Inferior parietal cortex (tissue), 1 donor: ENCODE results near the gene RASL10A.

Experiments
- DNase-seq: peaks from one replicate; pipeline ENCODE4 v3.0.0-alpha.2; 2016; ENCODE audit errors: extremely low spot score

Gene RASL10A

GRCh38 chr22:29268511-29269229 lies 46.8 kb downstream of the RASL10A start:
- peak; percentile 34 for DNase-seq

- peak; percentile 96 for DNase-seq
These were observed 47.5 kb downstream of the RASL10A start, which contains the start of the genes EWSR1 and RHBDD3 for GRCh38 chr22:29267858-29268510. Gene EWSR1 (plus strand): TSS chr22:29268268. CDS start chr22:29268337, 69 bp downstream. Gene RHBDD3 (minus strand): TSS chr22:29267981. CDS start chr22:29265626, 2,355 bp downstream.

GRCh38 chr22:29267462-29267857 lies 48.0 kb downstream of the RASL10A start:
- DNase-seq: no peak

GRCh38 chr22:29266564-29267461 lies 48.7 kb downstream of the RASL10A start:
- DNase-seq: no peak

GRCh38 chr22:29265929-29266328 lies 49.6 kb downstream of the RASL10A start:
- DNase-seq: no peak

GRCh38 chr22:29265305-29265704 lies 50.2 kb downstream of the RASL10A start:
- no peak for DNase-seq

- DNase-seq: no peak
These were observed 51.7 kb downstream of the RASL10A start for GRCh38 chr22:29263791-29264276.
